ENCODE data around the gene CDH18.
A peak's percentile ranks its signal among the peaks of the same experiment; 100 is the strongest.

Gene CDH18

DNA sequence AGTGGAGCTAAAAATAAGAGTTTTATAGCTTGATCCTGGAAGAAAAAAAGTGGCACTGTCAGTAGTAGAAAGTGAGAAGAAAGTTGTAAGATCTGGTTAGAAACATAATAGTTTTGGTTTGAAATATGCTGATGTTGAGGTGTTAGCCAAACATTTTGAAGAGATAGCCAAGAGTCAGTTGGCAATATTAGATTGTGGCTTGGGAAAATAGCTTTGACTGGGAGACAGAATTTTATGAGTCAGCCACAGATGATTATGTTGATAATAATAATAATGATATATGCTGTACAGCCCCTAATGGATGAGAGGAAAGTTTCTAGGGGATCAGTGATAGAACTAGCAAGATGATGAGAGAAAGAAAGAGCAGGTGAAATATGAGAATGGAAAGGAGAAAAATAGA, 12.4 kb upstream of the CDH18 start:
- no peaks in the 10 kb centered on the region for H3K9me3 ChIP-seq (ENCODE audit: severe bottlenecking)
- no peak for ATAC-seq (ENCODE audit: low read depth)
- no peak for DNase-seq (ENCODE audit: low spot score)
- no peaks in the 10 kb centered on the region for H3K27me3 ChIP-seq (ENCODE audit: insufficient read depth, poor library complexity, severe bottlenecking)
- no peak overlapping the region for H3K27ac ChIP-seq (ENCODE audit: poor library complexity, severe bottlenecking)
- H3K36me3 ChIP-seq (ENCODE audit: low read depth), result no peaks in the 10 kb centered on the region
- no peak overlapping the region for H3K4me3 ChIP-seq (ENCODE audit: severe bottlenecking)
- no peaks in the 10 kb centered on the region for H3K4me1 ChIP-seq (ENCODE audit: insufficient read depth, poor library complexity, severe bottlenecking)
- TF ChIP-seq, protein P1, sequence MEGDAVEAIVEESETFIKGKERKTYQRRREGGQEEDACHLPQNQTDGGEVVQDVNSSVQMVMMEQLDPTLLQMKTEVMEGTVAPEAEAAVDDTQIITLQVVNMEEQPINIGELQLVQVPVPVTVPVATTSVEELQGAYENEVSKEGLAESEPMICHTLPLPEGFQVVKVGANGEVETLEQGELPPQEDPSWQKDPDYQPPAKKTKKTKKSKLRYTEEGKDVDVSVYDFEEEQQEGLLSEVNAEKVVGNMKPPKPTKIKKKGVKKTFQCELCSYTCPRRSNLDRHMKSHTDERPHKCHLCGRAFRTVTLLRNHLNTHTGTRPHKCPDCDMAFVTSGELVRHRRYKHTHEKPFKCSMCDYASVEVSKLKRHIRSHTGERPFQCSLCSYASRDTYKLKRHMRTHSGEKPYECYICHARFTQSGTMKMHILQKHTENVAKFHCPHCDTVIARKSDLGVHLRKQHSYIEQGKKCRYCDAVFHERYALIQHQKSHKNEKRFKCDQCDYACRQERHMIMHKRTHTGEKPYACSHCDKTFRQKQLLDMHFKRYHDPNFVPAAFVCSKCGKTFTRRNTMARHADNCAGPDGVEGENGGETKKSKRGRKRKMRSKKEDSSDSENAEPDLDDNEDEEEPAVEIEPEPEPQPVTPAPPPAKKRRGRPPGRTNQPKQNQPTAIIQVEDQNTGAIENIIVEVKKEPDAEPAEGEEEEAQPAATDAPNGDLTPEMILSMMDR (IDR thresholded peaks at IDR 0.05; ENCODE audit: poor library complexity, severe bottlenecking), result no peak

DNA sequence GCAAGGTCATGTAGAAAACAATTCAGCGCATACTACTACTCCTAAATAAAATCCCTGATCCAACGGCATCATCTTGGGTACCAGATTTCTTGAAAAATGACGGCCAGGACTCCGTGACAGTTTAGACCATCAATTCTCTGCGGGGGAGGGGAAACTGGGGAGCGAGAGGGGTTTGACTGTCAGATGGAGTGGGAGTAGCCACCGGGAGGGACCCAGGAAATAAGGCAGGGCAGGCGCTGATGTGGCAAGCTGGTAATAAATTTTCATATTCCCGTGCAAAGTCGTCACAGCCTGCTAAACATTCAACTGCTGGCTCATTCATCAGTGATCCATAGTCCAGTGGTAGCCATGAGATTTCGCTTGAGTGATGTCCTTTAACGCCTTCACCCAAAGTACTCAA, 457 bp upstream of the CDH18 start:
- H3K36me3 ChIP-seq (ENCODE audit: low read depth), result no peaks in the 10 kb centered on the region
- TF ChIP-seq, protein P1 (IDR thresholded peaks at IDR 0.05; ENCODE audit: poor library complexity, severe bottlenecking), result no peak
- no peak for ATAC-seq (ENCODE audit: low read depth)
- H3K4me3 ChIP-seq (ENCODE audit: severe bottlenecking), result peak overlapping the region; percentile 16
- H3K9me3 ChIP-seq (ENCODE audit: severe bottlenecking), result no peaks in the 10 kb centered on the region
- no peak overlapping the region for H3K27ac ChIP-seq (ENCODE audit: poor library complexity, severe bottlenecking)
- H3K27me3 ChIP-seq (ENCODE audit: insufficient read depth, poor library complexity, severe bottlenecking), result no peaks in the 10 kb centered on the region
- no peak for DNase-seq (ENCODE audit: low spot score)
- no peaks in the 10 kb centered on the region for H3K4me1 ChIP-seq (ENCODE audit: insufficient read depth, poor library complexity, severe bottlenecking)

DNA sequence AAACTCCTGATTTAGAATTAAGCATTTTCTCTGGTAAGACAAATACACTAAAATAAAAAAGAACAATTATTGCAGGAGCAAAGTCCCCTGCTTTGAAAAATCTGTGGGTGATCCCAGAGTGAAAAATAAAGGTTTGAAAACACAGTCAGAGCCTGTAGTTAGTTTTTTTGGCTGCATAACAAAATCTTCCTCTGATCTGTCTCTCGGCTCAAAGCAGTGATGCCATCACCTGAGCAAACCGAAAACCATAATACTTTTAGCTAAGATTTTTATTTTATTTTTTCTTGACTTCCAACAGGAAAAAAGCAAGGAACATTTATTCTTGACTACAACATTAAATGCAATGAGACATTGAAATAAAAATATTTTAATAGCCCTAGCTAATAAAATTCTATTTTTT, 1.2 kb downstream of the CDH18 start:
- no peaks in the 10 kb centered on the region for H3K9me3 ChIP-seq (ENCODE audit: severe bottlenecking)
- H3K27ac ChIP-seq (ENCODE audit: poor library complexity, severe bottlenecking), result no peak overlapping the region
- no peak for ATAC-seq (ENCODE audit: low read depth)
- H3K36me3 ChIP-seq (ENCODE audit: low read depth), result no peaks in the 10 kb centered on the region
- H3K4me3 ChIP-seq (ENCODE audit: severe bottlenecking), result no peak overlapping the region
- no peaks in the 10 kb centered on the region for H3K4me1 ChIP-seq (ENCODE audit: insufficient read depth, poor library complexity, severe bottlenecking)
- H3K27me3 ChIP-seq (ENCODE audit: insufficient read depth, poor library complexity, severe bottlenecking), result no peaks in the 10 kb centered on the region
- no peak for DNase-seq (ENCODE audit: low spot score)
- TF ChIP-seq, protein P1 (IDR thresholded peaks at IDR 0.05; ENCODE audit: poor library complexity, severe bottlenecking), result no peak

DNA sequence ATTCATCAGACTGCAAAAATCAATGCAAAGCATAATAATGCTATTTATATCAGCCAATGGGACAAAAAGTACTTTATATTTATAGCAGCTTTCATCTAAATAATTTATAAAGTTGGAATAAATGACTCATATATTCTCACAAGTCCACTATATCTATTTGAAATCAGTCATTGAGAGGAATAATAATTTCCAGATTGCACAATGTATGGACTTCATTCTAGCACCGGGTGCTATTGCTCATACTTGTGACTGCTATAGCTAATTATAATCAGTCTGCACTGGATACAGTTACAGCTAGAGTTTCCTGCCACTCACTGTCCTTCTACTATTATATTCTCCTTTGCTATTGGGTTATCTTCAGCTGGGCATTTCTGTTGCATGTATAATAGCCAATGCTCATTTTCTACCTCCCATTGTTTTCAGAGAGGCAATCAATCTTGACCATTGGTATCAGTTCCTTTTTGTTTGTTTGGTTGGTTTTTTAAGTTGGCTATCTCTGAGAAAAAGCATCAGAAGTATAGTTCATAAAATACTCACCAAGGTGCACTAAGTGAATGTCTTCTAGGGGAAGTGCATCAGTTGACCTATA, 1.9 kb downstream of the CDH18 start:
- Histone ChIP-seq H3K4me3 (ENCODE audit: severe bottlenecking) (no peak overlapping the region), H3K4me1 (ENCODE audit: insufficient read depth, poor library complexity, severe bottlenecking) (no peaks in the 10 kb centered on the region), H3K36me3 (ENCODE audit: low read depth) (no peaks in the 10 kb centered on the region), H3K9me3 (ENCODE audit: severe bottlenecking) (no peaks in the 10 kb centered on the region), H3K27ac (ENCODE audit: poor library complexity, severe bottlenecking) (no peak overlapping the region), H3K27me3 (ENCODE audit: insufficient read depth, poor library complexity, severe bottlenecking) (no peaks in the 10 kb centered on the region)
- TF ChIP-seq, protein P1 (IDR thresholded peaks at IDR 0.05; ENCODE audit: poor library complexity, severe bottlenecking), result no peak
- DNase-seq (ENCODE audit: low spot score) (no peak), ATAC-seq (ENCODE audit: low read depth) (0 out of 3 replicates have a peak, but pooled peaks have one; percentile 32)

DNA sequence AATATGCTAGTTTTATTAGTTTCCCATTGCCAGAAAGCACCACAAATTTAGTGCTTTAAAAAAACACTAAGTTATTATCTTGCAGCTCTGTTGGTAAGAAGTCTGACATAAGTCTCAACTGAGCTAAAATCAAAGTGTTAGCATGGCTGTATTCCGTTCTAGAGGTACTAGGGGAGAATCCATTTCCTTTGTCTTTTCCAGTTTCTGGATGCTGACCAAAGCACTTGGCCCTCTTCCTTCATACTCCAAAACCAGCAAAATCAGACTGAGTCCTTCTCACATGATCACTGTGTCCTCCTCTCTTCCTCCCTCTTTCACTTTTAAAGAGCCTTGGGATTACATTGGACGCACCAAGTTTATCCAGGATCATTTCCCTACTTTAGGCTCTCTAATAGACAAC, 9.5 kb downstream of the CDH18 start:
- H3K27ac ChIP-seq (ENCODE audit: poor library complexity, severe bottlenecking), result no peak overlapping the region
- H3K4me1 ChIP-seq (ENCODE audit: insufficient read depth, poor library complexity, severe bottlenecking), result no peaks in the 10 kb centered on the region
- H3K27me3 ChIP-seq (ENCODE audit: insufficient read depth, poor library complexity, severe bottlenecking), result no peaks in the 10 kb centered on the region
- no peak overlapping the region for H3K4me3 ChIP-seq (ENCODE audit: severe bottlenecking)
- H3K9me3 ChIP-seq (ENCODE audit: severe bottlenecking), result no peaks in the 10 kb centered on the region
- H3K36me3 ChIP-seq (ENCODE audit: low read depth), result no peaks in the 10 kb centered on the region
- DNase-seq (ENCODE audit: low spot score), result no peak
- TF ChIP-seq, protein P1 (IDR thresholded peaks at IDR 0.05; ENCODE audit: poor library complexity, severe bottlenecking), result no peak
- ATAC-seq (ENCODE audit: low read depth), result no peak
